ENCODE measurements around the gene SLC66A2. TPM values are rescaled to one million over a fixed set of nuclear protein-coding genes. Genes with fewer than 3 reads are reported as not detected.

The SLC66A2 gene
- total RNA-seq, 1 experiment from 2014 or later = 13.0 TPM

- Histone ChIP-seq H4K8ac (replicated peaks; ENCODE audit: insufficient read length, low read depth, low read length) (no peak overlapping the region), H4K5ac (ENCODE audit: insufficient read length, low read depth, low read length) (no peak overlapping the region), H3K23me2 (ENCODE audit: insufficient read length, low read depth, low read length, poor library complexity, severe bottlenecking) (no peaks in the 10 kb centered on the region), H4K20me1 (ENCODE audit: control insufficient read depth, insufficient read depth, insufficient read length) (no peaks in the 10 kb centered on the region), H3K79me1 (ENCODE audit: insufficient read depth, low read depth, low read length, poor library complexity, severe bottlenecking) (no peaks in the 10 kb centered on the region), H3K18ac (ENCODE audit: insufficient read length, low read depth, low read length) (no peak overlapping the region), H2BK120ac (ENCODE audit: low read depth, low read length, poor library complexity, severe bottlenecking) (no peak overlapping the region), H3K23ac (ENCODE audit: insufficient read length, low read depth, low read length) (no peak overlapping the region), H3K9ac (ENCODE audit: extremely low read depth, insufficient read length, low read length) (no peak overlapping the region), H3K4me2 (ENCODE audit: insufficient read depth, insufficient read length, low read length) (no peak overlapping the region), H3T11ph (ENCODE audit: low read length) (no peak overlapping the region), H2BK5ac (ENCODE audit: insufficient read length, low read length) (no peak overlapping the region), H3K4me1 (ENCODE audit: insufficient read depth, low read length) (no peaks in the 10 kb centered on the region), H3K9me3 (ENCODE audit: control insufficient read depth, low read depth, low read length) (no peaks in the 10 kb centered on the region), H2BK20ac (ENCODE audit: low read depth, low read length, poor library complexity, severe bottlenecking) (no peak overlapping the region), H2AK5ac (ENCODE audit: insufficient read length, low read length) (no peak overlapping the region), H3K27ac (ENCODE audit: insufficient read length, low read depth, low read length) (no peak overlapping the region), H2AFZ (ENCODE audit: low read length) (no peak overlapping the region), H3K27me3 (ENCODE audit: insufficient read depth, low read length) (no peaks in the 10 kb centered on the region), H3K4ac (ENCODE audit: low read depth, low read length) (no peak overlapping the region), H3K56ac (ENCODE audit: insufficient read length, low read depth, low read length) (no peak overlapping the region), H3K14ac (ENCODE audit: insufficient read depth, low read length) (no peak overlapping the region), H2BK12ac (ENCODE audit: insufficient read length, low read depth, low read length) (no peak overlapping the region), H4K91ac (ENCODE audit: insufficient read length, low read depth, low read length) (no peak overlapping the region), H2BK15ac (ENCODE audit: low read depth, low read length) (no peak overlapping the region), H3K79me2 (ENCODE audit: insufficient read depth, low read length) (no peaks in the 10 kb centered on the region)
- no peak overlapping the region for H3K4me3 Mint-ChIP-seq
- H3K27me3 Mint-ChIP-seq (ENCODE audit: low read depth) = no peaks in the 10 kb centered on the region; the same call in 1 of the 2 replicates
- no CpG with 5 or more reads among the region's 36 CpGs for WGBS (ENCODE audit: extremely low coverage, insufficient read length, low lambda C conversion rate)
- H3K4me1 Mint-ChIP-seq = peaks cover 0 to 16% of the 10 kb centered on the region in 2 experiments; a peak in 2 of 4 replicates
- no peak overlapping the region for H3K27ac Mint-ChIP-seq
- TF ChIP-seq, protein P1, sequence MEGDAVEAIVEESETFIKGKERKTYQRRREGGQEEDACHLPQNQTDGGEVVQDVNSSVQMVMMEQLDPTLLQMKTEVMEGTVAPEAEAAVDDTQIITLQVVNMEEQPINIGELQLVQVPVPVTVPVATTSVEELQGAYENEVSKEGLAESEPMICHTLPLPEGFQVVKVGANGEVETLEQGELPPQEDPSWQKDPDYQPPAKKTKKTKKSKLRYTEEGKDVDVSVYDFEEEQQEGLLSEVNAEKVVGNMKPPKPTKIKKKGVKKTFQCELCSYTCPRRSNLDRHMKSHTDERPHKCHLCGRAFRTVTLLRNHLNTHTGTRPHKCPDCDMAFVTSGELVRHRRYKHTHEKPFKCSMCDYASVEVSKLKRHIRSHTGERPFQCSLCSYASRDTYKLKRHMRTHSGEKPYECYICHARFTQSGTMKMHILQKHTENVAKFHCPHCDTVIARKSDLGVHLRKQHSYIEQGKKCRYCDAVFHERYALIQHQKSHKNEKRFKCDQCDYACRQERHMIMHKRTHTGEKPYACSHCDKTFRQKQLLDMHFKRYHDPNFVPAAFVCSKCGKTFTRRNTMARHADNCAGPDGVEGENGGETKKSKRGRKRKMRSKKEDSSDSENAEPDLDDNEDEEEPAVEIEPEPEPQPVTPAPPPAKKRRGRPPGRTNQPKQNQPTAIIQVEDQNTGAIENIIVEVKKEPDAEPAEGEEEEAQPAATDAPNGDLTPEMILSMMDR (conservative IDR thresholded peaks at IDR 0.05) = no peak
- no peaks in the 10 kb centered on the region for H3K9me3 Mint-ChIP-seq
- peak; percentile 24 for DNase-seq
- H3K36me3 Mint-ChIP-seq (ENCODE audit: insufficient read depth in 1 of 3, low read depth in 3 of 3) = no peaks in the 10 kb centered on the region
These were observed 78.7 kb downstream of the SLC66A2 start for GRCh38 chr18:79872527-79873444.
